BLaER1 (cell line): ENCODE measurements around the gene RFWD3.

Source experiments
- H3K27ac ChIP-seq: shearing (Covaris generic); formaldehyde crosslinking; 2 replicates; pipeline ENCODE4 v1.8.1; 2022
- H3K27me3 ChIP-seq: shearing (Covaris generic); formaldehyde crosslinking; 2 replicates; pipeline ENCODE4 v1.8.1; 2022
- H3K36me3 ChIP-seq: shearing (Covaris generic); formaldehyde crosslinking; 2 replicates; pipeline ENCODE4 v1.8.1; 2022
- H3K4me1 ChIP-seq: shearing (Covaris generic); formaldehyde crosslinking; 2 replicates; pipeline ENCODE4 v1.8.1; 2022
- H3K4me2 ChIP-seq: shearing (Covaris generic); formaldehyde crosslinking; 2 replicates; pipeline ENCODE4 v1.8.1; 2022
- H3K4me3 ChIP-seq: shearing (Covaris generic); formaldehyde crosslinking; 2 replicates; pipeline ENCODE4 v1.8.1; 2022
- H3K9ac ChIP-seq: shearing (Covaris generic); formaldehyde crosslinking; 2 replicates; pipeline ENCODE4 v1.8.1; 2022
- H3K9me3 ChIP-seq: shearing (Covaris generic); formaldehyde crosslinking; 2 replicates; pipeline ENCODE4 v1.8.1; 2022
- H4K20me1 ChIP-seq: shearing (Covaris generic); formaldehyde crosslinking; 2 replicates; pipeline ENCODE4 v1.8.1; 2022
- Cebpa-rat ChIP-seq: shearing (Covaris generic); IDR thresholded peaks from 2 replicates; pipeline ENCODE4 v1.8.1; 2022

The RFWD3 gene

GRCh38 chr16:74575175-74575806 lies 91.4 kb downstream of the RFWD3 start:
- H3K9me3 ChIP-seq, result no peaks in the 10 kb centered on the region
- 0 out of 2 replicates have a peak overlapping the region, but pooled peaks have one; percentile 14 for H3K27ac ChIP-seq
- no peak for TF ChIP-seq Cebpa-rat
- H3K9ac ChIP-seq, result no peak overlapping the region
- peaks cover 83% of the 10 kb centered on the region for H3K4me1 ChIP-seq
- peak overlapping the region; percentile 7 for H3K4me2 ChIP-seq
- peaks cover 43% of the 10 kb centered on the region for H4K20me1 ChIP-seq
- no peaks in the 10 kb centered on the region for H3K27me3 ChIP-seq
- no peak overlapping the region for H3K4me3 ChIP-seq
- peaks cover 4% of the 10 kb centered on the region; the same call in 1 of the 2 replicates for H3K36me3 ChIP-seq

GRCh38 chr16:74574146-74574545 lies 92.5 kb downstream of the RFWD3 start:
- Histone ChIP-seq H3K36me3 (peaks cover 4% of the 10 kb centered on the region; the same call in 1 of the 2 replicates), H3K4me2 (peak overlapping the region; percentile 48), H3K27me3 (no peaks in the 10 kb centered on the region), H3K9me3 (0 out of 2 replicates have a peak, but pooled peaks cover 4% of the 10 kb centered on the region), H3K9ac (no peak overlapping the region; the same call in 1 of the 2 replicates), H3K4me1 (peaks cover 78% of the 10 kb centered on the region), H4K20me1 (peaks cover 55% of the 10 kb centered on the region), H3K27ac (peak overlapping the region; percentile 49; the same call in 1 of the 2 replicates), H3K4me3 (no peak overlapping the region)
- TF ChIP-seq Cebpa-rat, result no peak

- Histone ChIP-seq H4K20me1 (peaks cover 60% of the 10 kb centered on the region), H3K4me2 (peak overlapping the region; percentile 48), H3K9me3 (0 out of 2 replicates have a peak, but pooled peaks cover 4% of the 10 kb centered on the region), H3K27me3 (no peaks in the 10 kb centered on the region), H3K36me3 (peaks cover 4% of the 10 kb centered on the region; the same call in 1 of the 2 replicates), H3K4me1 (peaks cover 76% of the 10 kb centered on the region), H3K4me3 (no peak overlapping the region), H3K27ac (peak overlapping the region; percentile 49; the same call in 1 of the 2 replicates), H3K9ac (no peak overlapping the region; the same call in 1 of the 2 replicates)
- TF ChIP-seq Cebpa-rat, result 0 out of 2 replicates have a peak, but pooled peaks have one; percentile 46
Measured at GRCh38 chr16:74573622-74574021, 93.1 kb downstream of the RFWD3 start.
